ENCODE measurements around the gene DNM2. TPM values are rescaled to one million over a fixed set of nuclear protein-coding genes. Genes with fewer than 3 reads are reported as not detected.

The DNM2 gene
- total and polyA plus RNA-seq, 9 of the 15 experiments (the other 6 are each of a cell fraction or from before 2014, with no cell fraction given): 2.2 to 161 (median 72.6) TPM

DNA sequence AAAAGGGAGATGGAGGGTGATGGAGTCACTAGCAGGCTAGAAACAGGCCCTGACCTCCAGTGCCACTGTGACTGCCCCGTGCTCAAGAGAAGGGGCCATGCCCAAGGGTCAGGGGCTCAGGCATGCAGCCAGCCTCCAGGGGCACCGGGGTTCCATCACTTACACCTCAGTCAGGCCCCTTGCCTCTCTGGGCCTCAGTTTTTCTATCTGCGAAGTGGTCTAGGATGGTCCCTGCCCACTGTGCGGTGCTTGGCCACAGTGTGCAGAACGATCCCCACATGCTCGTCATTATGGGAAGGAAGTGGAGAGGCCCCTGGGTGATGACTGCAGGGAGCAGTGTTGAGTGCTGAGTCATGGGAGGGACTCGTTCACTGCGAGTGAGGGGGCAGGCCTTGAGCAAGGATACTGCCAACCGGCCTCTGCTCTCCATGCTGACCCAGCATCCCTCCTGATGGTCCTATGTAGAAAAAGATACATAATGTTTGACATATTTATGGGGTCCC lies 95.1 kb downstream of the DNM2 start (continued):
- TF ChIP-seq, protein P1, sequence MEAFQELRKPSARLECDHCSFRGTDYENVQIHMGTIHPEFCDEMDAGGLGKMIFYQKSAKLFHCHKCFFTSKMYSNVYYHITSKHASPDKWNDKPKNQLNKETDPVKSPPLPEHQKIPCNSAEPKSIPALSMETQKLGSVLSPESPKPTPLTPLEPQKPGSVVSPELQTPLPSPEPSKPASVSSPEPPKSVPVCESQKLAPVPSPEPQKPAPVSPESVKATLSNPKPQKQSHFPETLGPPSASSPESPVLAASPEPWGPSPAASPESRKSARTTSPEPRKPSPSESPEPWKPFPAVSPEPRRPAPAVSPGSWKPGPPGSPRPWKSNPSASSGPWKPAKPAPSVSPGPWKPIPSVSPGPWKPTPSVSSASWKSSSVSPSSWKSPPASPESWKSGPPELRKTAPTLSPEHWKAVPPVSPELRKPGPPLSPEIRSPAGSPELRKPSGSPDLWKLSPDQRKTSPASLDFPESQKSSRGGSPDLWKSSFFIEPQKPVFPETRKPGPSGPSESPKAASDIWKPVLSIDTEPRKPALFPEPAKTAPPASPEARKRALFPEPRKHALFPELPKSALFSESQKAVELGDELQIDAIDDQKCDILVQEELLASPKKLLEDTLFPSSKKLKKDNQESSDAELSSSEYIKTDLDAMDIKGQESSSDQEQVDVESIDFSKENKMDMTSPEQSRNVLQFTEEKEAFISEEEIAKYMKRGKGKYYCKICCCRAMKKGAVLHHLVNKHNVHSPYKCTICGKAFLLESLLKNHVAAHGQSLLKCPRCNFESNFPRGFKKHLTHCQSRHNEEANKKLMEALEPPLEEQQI (IDR thresholded peaks at IDR 0.05): no peak
- TF ChIP-seq BCOR (IDR thresholded peaks at IDR 0.05) (peak; percentile 53), SREBF2 (CRISPR knock-in tag; IDR thresholded peaks at IDR 0.05) (no peak), FOXJ2 (tag; IDR thresholded peaks at IDR 0.05) (no peak), RBFOX2 (IDR thresholded peaks at IDR 0.05; ENCODE audit: low read depth, low read length) (peak; percentile 50), OTX1 (CRISPR knock-in tag; IDR thresholded peaks at IDR 0.05) (no peak), PRPF4 (IDR thresholded peaks at IDR 0.05; ENCODE audit: insufficient read depth, low read depth, low read length, poor library complexity, severe bottlenecking) (no peak), ILK (tag; IDR thresholded peaks at IDR 0.05; ENCODE audit: borderline replicate concordance, low read depth) (no peak), ADNP (tag; IDR thresholded peaks at IDR 0.05) (no peak), CCAR2 (IDR thresholded peaks at IDR 0.05; ENCODE audit: low read depth, low read length) (no peak), IFI16 (CRISPR knock-in tag; IDR thresholded peaks at IDR 0.05) (no peak), SMARCE1 (IDR thresholded peaks at IDR 0.05) (0 out of 2 replicates have a peak, but pooled peaks have one; percentile 60), FOXJ3 (CRISPR knock-in tag; IDR thresholded peaks at IDR 0.05) (no peak), POLR2G (IDR thresholded peaks at IDR 0.05; ENCODE audit: low read depth, low read length) (peak; percentile 55), DDX20 (tag; IDR thresholded peaks at IDR 0.05; ENCODE audit: low read depth) (no peak), ZZZ3 (IDR thresholded peaks at IDR 0.05) (no peak), ZNF408 (CRISPR knock-in tag; IDR thresholded peaks at IDR 0.05; ENCODE audit: low read depth) (no peak), NR4A1 (CRISPR knock-in tag; IDR thresholded peaks at IDR 0.05) (peak; percentile 75; the same call in 1 of the 2 replicates), NR4A1 (tag; IDR thresholded peaks at IDR 0.05) (no peak), SLC30A9 (CRISPR knock-in tag; IDR thresholded peaks at IDR 0.05) (no peak), CXXC5 (CRISPR knock-in tag; IDR thresholded peaks at IDR 0.05) (peak; percentile 62), TSC22D4 (tag; IDR thresholded peaks at IDR 0.05) (no peak), SMC3 (conservative IDR thresholded peaks at IDR 0.05; ENCODE audit: insufficient read depth, low read depth, low read length) (no peak)
- TF ChIP-seq, protein P2, sequence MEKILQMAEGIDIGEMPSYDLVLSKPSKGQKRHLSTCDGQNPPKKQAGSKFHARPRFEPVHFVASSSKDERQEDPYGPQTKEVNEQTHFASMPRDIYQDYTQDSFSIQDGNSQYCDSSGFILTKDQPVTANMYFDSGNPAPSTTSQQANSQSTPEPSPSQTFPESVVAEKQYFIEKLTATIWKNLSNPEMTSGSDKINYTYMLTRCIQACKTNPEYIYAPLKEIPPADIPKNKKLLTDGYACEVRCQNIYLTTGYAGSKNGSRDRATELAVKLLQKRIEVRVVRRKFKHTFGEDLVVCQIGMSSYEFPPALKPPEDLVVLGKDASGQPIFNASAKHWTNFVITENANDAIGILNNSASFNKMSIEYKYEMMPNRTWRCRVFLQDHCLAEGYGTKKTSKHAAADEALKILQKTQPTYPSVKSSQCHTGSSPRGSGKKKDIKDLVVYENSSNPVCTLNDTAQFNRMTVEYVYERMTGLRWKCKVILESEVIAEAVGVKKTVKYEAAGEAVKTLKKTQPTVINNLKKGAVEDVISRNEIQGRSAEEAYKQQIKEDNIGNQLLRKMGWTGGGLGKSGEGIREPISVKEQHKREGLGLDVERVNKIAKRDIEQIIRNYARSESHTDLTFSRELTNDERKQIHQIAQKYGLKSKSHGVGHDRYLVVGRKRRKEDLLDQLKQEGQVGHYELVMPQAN (IDR thresholded peaks at IDR 0.05; ENCODE audit: borderline replicate concordance): no peak
- TF ChIP-seq, protein P3, sequence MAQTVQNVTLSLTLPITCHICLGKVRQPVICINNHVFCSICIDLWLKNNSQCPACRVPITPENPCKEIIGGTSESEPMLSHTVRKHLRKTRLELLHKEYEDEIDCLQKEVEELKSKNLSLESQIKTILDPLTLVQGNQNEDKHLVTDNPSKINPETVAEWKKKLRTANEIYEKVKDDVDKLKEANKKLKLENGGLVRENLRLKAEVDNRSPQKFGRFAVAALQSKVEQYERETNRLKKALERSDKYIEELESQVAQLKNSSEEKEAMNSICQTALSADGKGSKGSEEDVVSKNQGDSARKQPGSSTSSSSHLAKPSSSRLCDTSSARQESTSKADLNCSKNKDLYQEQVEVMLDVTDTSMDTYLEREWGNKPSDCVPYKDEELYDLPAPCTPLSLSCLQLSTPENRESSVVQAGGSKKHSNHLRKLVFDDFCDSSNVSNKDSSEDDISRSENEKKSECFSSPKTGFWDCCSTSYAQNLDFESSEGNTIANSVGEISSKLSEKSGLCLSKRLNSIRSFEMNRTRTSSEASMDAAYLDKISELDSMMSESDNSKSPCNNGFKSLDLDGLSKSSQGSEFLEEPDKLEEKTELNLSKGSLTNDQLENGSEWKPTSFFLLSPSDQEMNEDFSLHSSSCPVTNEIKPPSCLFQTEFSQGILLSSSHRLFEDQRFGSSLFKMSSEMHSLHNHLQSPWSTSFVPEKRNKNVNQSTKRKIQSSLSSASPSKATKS (CRISPR knock-in tag; IDR thresholded peaks at IDR 0.05): no peak
